ENCODE data around the gene RGS9.
A peak's percentile ranks its signal among the peaks of the same experiment; 100 is the strongest.

Gene RGS9

DNA sequence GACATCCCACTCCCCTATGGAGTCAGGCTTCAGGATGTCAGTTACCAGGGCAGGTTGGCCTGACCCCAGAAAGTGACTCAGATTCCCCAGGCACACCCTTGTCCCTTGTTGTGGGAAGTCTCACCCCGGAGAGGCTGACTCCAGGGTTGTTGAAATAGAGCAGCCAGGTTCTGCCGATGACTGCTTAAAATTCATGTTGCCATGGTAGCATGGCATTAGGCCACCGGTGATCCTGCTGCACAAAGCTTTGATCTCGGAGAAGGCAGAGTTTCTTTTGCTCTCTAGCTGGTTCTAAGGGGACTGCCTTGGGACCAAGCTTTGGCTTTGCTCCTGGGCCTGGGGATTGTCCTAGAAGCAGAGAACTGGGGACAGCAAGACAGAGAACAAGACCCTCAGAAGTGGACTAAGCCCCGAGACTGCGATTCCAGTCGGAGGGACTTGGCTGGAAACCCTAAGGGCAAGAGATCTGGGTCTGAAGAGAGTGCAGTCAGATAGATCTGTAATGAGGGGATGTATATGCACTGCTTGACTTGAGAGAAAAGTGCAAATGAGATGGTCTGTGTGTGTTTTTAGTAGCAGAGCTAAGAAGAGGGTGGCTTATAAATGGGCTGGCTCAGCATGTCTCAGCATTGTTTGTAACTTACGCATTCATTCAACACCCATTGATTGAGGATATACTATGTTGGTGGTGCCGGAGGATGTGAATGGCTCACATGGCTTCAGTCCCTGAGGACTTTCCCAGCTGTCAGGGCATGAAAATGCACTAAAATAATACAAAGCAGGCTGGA lies 106.9 kb downstream of the RGS9 start:
- Mint-ChIP-seq H3K27ac (no peak overlapping the region), H3K27me3 (ENCODE audit: low read depth) (peaks cover 26% of the 10 kb centered on the region), H3K9me3 (no peaks in the 10 kb centered on the region), H3K36me3 (ENCODE audit: low read depth) (no peaks in the 10 kb centered on the region), H3K4me3 (no peak overlapping the region), H3K4me1 (ENCODE audit: low read depth) (peaks cover 2% of the 10 kb centered on the region)

DNA sequence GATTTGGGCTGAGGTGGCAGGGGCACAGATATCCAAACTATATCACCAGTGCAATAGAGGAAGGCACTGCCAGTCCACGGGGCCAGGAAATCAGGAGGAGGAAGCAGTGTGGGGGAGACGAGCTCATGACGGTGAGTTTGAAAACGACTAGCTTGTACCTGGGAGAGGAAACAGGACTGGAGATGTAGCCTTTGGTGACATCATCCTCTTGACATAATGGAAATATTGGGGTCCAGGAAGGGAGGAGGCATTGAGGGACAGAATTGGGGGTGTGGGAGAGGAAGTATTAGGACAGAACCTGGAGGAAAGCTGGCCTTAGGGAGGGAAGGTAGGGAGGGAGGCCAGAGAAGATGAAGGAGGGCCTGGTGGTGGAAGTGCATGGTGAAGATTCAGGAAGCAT lies 109.1 kb downstream of the RGS9 start:
- Mint-ChIP-seq H3K27ac (no peak overlapping the region), H3K4me1 (ENCODE audit: low read depth) (peaks cover 2% of the 10 kb centered on the region), H3K4me3 (no peak overlapping the region), H3K27me3 (ENCODE audit: low read depth) (peaks cover 32% of the 10 kb centered on the region), H3K36me3 (ENCODE audit: low read depth) (no peaks in the 10 kb centered on the region), H3K9me3 (no peaks in the 10 kb centered on the region)

DNA sequence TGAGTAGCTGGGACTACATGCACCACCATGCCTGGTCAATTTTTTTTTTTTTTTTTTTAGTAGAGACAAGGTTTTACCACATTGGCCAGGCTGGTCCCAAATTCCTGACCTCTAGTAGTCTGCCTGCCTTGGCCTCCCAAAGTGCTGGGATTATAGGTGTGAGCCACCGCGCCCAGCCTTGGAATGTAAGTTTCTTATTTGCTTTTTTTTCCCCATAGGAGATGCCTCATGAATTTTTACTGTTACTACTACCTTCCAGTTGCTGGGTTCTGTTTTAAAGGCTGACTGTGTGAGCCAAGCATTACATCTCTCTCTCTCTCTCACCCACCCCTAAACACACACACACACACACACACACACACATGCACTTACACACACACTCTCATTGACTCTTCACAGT lies 112.6 kb downstream of the RGS9 start:
- Mint-ChIP-seq H3K36me3 (ENCODE audit: low read depth) (no peaks in the 10 kb centered on the region), H3K27ac (no peak overlapping the region), H3K27me3 (ENCODE audit: low read depth) (peaks cover 42% of the 10 kb centered on the region), H3K4me1 (ENCODE audit: low read depth) (no peaks in the 10 kb centered on the region), H3K4me3 (no peak overlapping the region), H3K9me3 (no peaks in the 10 kb centered on the region)

DNA sequence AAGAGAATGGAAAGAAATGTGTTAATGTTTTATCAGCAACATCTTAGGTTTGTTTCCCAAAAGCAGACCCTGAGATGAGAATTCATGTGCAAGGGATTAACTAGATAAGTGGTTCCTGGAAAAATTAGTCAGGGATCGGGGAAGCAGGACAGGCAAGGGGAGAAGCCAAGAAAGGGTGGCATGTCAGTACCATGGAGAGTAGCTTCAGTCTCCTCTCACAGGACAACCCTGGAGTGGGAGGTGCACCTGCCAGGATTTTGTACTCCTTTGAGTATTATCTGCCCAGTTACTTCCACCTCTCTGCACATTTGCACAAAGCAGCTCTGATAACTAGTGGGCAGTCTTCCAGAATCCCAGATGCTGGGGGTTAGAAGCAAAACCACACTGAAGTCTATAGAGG lies 117.0 kb downstream of the RGS9 start:
- Mint-ChIP-seq H3K27me3 (ENCODE audit: low read depth) (peaks cover 23% of the 10 kb centered on the region), H3K4me3 (no peak overlapping the region), H3K4me1 (ENCODE audit: low read depth) (no peaks in the 10 kb centered on the region), H3K9me3 (peaks cover 6% of the 10 kb centered on the region), H3K27ac (no peak overlapping the region), H3K36me3 (ENCODE audit: low read depth) (peaks cover 2% of the 10 kb centered on the region)

DNA sequence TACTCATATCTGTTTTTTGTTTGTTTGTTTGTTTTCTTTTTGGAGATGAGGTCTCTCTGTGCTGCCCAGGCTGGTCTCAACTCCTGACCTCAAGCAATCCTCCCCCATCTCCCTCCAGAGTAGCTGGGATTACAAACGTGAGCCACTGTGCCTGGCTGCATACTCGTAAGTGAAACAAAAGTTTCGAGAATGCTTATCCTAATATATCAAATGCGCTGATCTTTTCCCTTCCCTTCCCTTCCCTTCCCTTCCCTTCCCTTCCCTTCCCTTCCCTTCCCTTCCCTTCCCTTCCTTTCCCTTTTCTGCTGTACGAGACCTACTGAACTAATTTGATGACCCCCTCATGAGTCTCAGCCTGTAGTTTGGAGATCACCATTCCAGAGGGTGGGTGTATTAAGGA lies 122.1 kb downstream of the RGS9 start:
- H3K4me3 Mint-ChIP-seq, result no peak overlapping the region
- peaks cover 11% of the 10 kb centered on the region for H3K27me3 Mint-ChIP-seq (ENCODE audit: low read depth)
- peaks cover 6% of the 10 kb centered on the region for H3K9me3 Mint-ChIP-seq
- H3K4me1 Mint-ChIP-seq (ENCODE audit: low read depth), result peaks cover 30% of the 10 kb centered on the region
- peaks cover 2% of the 10 kb centered on the region for H3K36me3 Mint-ChIP-seq (ENCODE audit: low read depth)
- H3K27ac Mint-ChIP-seq, result no peak overlapping the region

DNA sequence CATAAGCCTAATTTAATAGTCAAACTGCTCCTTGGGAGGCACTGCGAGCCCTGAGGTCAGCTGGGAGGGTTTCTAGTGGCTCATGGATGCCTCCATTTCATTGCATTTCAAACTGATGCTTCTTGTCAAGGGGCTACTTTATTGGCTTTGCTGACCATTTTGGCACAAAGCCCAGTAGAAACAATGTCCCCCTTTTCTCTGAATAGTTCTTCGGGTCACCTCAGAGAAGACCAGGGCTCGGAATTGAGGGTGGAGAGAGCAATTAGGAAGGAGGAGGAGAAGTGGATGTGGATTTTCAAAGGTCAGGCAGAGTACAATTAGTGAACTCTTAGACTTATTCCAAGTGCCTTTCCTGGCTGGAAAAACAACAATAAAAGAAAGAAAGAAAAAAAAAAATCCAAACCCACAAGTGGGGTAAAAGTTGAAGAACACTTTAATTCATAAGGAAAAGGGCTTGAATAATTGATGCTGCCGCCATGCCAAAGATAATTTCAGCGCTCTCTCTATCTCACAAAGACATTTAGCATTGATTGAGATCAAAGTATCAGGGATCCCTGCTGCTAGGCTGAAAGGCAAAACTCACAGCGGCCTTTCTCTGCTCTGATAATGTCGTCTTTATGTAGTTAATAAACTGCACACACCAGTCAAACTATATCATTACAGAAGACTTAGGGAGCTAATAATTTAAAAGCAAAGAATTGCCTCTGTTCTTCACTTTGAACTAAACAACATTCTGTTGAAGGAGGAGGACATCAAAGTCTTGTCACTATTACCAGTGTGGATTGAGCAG lies 122.7 kb downstream of the RGS9 start:
- Mint-ChIP-seq H3K9me3 (peaks cover 6% of the 10 kb centered on the region), H3K4me1 (ENCODE audit: low read depth) (peaks cover 30% of the 10 kb centered on the region), H3K36me3 (ENCODE audit: low read depth) (peaks cover 2% of the 10 kb centered on the region), H3K27ac (no peak overlapping the region), H3K4me3 (no peak overlapping the region), H3K27me3 (ENCODE audit: low read depth) (peaks cover 11% of the 10 kb centered on the region)

DNA sequence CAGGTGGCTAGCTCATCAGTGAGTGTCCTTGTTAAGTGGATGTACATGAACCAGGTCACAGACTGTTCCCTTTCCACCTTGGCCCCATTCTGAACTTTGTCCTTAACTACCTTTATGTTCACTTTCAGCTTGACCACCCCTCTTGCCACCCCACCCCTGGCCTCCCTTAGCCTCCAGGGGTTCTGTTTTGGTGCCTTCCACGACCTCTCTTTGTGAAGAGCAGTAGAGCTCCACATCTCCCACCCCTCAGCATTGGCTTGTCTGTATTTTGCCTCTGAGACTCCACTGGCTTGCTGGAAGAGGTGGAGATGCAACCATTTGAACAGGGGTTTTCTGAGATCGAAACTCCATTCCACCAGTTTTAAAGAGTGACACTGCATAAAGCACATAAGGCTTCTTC lies 123.5 kb downstream of the RGS9 start:
- Mint-ChIP-seq H3K27ac (no peak overlapping the region), H3K36me3 (ENCODE audit: low read depth) (peaks cover 2% of the 10 kb centered on the region), H3K27me3 (ENCODE audit: low read depth) (peaks cover 11% of the 10 kb centered on the region), H3K9me3 (peaks cover 9% of the 10 kb centered on the region), H3K4me1 (ENCODE audit: low read depth) (peaks cover 37% of the 10 kb centered on the region), H3K4me3 (no peak overlapping the region)

DNA sequence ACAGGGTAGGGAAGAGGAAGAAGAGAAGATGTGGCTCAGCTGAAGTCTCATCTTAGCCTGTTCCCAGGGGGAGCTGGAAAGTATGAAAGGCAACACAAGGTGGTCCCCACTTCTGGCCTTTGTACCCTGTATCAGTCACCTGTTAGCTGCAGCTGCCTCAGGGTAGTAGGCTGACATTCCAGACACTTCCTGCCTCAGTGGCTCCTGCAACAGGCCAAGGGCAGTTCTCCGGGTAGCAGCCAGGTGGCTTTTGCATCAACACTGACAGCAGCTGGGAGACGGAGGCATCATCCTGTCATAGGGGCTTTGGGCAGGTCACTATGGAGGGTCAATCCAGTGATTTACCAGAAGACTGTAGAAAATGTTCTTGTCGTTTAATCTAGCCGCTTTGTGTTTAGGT lies 124.0 kb downstream of the RGS9 start:
- peaks cover 11% of the 10 kb centered on the region for H3K27me3 Mint-ChIP-seq (ENCODE audit: low read depth)
- peaks cover 2% of the 10 kb centered on the region for H3K36me3 Mint-ChIP-seq (ENCODE audit: low read depth)
- H3K9me3 Mint-ChIP-seq, result peaks cover 12% of the 10 kb centered on the region
- H3K4me1 Mint-ChIP-seq (ENCODE audit: low read depth), result peaks cover 43% of the 10 kb centered on the region
- no peak overlapping the region for H3K27ac Mint-ChIP-seq
- H3K4me3 Mint-ChIP-seq, result no peak overlapping the region

DNA sequence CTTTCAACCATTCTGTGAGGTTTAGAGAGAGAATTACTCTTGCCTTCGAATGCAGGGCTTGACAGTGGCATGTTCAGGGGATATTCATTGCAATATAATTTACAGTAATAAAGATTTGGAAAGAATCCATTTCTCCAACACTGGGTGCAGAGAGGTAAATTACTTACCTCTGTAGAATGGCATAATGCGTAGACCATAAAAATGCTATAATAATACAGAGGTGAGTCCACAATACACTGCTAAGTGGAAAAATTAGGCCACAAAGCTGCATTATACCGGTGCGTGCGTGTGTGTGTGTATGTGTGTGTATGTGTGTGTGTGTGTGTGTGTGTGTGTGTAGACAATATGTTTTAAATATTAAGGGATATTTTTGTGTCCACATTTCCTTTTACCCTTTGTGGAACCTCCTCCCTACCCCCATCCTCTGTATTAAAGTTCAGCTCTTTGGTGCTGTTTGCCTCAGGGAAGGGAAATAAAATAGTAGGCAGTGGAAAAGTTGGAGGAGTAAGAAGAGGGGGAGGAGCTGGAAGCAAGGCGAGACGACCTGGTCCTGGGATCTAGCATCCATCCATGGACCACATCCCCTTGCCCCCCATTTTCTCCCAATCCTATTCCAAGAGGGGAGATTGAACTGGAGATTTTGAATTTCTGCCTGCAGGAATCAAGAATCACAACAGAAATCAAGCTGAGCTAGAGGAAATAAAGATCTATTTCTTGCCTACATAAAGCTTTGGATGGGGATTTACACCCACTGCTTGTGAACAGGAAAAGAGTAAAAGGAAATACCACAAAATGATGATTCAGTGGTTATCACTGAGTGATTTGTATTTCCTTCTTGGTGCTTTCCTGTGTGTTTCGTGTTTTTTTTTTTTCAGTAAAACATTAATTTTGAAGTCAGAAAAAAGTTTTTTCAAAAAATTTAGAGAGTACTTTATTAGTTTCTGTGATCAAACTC lies 124.8 kb downstream of the RGS9 start:
- H3K36me3 Mint-ChIP-seq (ENCODE audit: low read depth), result peaks cover 3% of the 10 kb centered on the region
- peaks cover 14% of the 10 kb centered on the region for H3K9me3 Mint-ChIP-seq
- H3K4me3 Mint-ChIP-seq, result peak overlapping the region; percentile 41
- peaks cover 43% of the 10 kb centered on the region for H3K4me1 Mint-ChIP-seq (ENCODE audit: low read depth)
- H3K27ac Mint-ChIP-seq, result peak overlapping the region; percentile 17
- H3K27me3 Mint-ChIP-seq (ENCODE audit: low read depth), result peaks cover 16% of the 10 kb centered on the region

DNA sequence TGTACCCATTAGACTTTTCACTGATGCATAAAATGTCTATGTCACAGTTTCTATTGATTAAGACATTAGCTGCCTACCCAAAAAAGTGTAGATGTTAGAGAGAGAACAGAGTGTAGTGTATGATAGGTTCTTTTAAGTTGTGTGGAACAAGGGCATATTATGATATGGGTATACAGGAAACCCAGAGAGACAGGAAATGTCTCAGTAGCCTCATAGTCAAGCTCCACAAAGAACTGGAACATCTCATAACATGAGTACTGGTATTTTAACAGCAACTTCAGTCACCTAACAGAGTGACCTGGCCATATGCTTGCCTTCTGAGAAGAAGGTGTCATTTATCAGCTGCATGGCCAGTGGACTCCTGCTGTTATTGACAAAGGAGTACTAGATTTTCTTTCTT lies 128.1 kb downstream of the RGS9 start:
- peaks cover 25% of the 10 kb centered on the region for H3K27me3 Mint-ChIP-seq (ENCODE audit: low read depth)

DNA sequence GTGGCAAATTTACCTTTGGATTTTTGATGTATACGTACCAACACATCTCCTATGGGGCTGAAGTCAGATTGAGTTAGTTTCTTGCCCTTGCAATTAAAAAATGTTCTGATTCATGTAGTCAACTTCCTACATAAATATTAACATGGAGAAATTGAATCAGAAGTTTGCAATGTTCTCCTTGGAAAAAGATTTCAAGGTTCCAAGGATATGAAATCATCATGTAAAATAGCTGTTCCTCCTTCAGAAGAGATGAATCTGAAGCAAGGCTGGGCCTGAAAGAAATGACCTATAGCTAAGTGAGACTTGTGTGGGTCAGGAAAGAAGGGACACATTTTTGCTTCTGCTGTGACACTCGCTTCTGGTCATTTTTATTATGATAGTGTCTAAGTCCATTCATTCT lies 131.7 kb downstream of the RGS9 start:
- Mint-ChIP-seq H3K27ac (no peak overlapping the region), H3K27me3 (ENCODE audit: low read depth) (peaks cover 24% of the 10 kb centered on the region), H3K4me1 (ENCODE audit: low read depth) (peaks cover 13% of the 10 kb centered on the region), H3K4me3 (no peak overlapping the region), H3K9me3 (peaks cover 15% of the 10 kb centered on the region), H3K36me3 (ENCODE audit: low read depth) (peaks cover 2% of the 10 kb centered on the region)

More for the DNA sequence above, 128.1 kb downstream of the RGS9 start:
- H3K36me3 Mint-ChIP-seq (ENCODE audit: low read depth), result peaks cover 2% of the 10 kb centered on the region
- H3K27ac Mint-ChIP-seq, result no peak overlapping the region
- H3K4me1 Mint-ChIP-seq (ENCODE audit: low read depth), result peaks cover 43% of the 10 kb centered on the region
- peaks cover 15% of the 10 kb centered on the region for H3K9me3 Mint-ChIP-seq
- H3K4me3 Mint-ChIP-seq, result no peak overlapping the region

DNA sequence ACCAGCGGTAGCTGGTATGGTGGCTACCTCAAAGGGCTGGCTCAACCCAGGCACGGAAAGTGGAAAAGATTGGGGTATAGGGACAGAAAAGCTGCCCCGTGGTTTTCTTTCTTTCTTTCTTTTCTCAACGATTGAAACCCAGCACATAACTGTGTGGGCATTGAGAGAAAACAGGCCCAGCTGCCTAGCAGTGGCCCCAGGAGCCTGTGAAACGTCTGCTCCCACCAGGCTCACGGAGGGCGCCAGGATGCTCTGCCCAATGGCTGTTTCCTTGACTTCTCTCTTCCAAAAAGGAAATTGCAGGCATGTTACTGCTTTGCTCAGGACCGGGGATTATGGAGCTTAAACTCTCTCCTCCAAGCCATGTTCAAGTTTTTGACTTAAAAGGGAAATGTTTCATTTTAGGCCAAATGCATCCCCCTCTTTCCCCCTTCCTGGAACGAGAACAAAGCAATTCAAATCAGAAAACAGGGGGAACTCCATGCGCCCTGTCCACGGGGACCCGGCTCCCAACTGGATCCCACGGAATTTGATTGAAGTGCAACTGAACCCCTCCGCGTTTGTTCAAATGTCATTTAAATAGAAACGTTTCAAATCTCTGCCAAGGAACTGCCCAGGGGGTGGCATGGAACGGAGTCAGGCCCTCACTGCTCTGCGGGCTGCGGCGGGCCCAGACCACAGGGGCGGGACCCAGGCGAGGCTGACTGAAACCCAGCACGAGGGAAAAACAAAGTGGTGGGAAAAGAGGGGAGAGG lies 133.5 kb downstream of the RGS9 start:
- no peak overlapping the region for H3K27ac Mint-ChIP-seq
- peaks cover 32% of the 10 kb centered on the region for H3K27me3 Mint-ChIP-seq (ENCODE audit: low read depth)

DNA sequence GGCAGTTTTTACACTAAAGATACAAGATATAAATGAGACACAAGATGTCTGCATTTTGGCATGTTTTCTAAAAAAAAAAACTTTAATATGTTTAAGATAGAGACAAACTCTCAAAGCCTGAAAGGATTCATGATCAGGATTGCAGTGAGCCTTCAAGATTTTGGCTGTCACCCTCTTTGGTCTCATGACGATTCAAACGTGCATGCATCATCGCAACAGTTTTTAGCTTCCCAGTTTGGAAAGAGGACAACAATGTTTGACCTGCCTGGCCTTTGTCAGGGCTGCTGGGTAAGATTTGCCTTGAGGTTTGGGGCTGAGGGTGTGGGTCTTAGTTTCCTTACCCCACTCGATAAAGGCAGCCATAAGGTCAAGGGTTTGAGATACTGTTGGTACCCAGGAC lies 134.1 kb downstream of the RGS9 start:
- H3K27me3 Mint-ChIP-seq (ENCODE audit: low read depth), result peaks cover 32% of the 10 kb centered on the region
- H3K36me3 Mint-ChIP-seq (ENCODE audit: low read depth), result peaks cover 2% of the 10 kb centered on the region
- peaks cover 6% of the 10 kb centered on the region for H3K9me3 Mint-ChIP-seq
- H3K4me1 Mint-ChIP-seq (ENCODE audit: low read depth), result no peaks in the 10 kb centered on the region
- no peak overlapping the region for H3K4me3 Mint-ChIP-seq
- no peak overlapping the region for H3K27ac Mint-ChIP-seq

More for the DNA sequence above, 133.5 kb downstream of the RGS9 start:
- Mint-ChIP-seq H3K9me3 (peaks cover 11% of the 10 kb centered on the region), H3K36me3 (ENCODE audit: low read depth) (peaks cover 2% of the 10 kb centered on the region), H3K4me3 (no peak overlapping the region), H3K4me1 (ENCODE audit: low read depth) (peaks cover 5% of the 10 kb centered on the region)
